Skeletal muscle tissue (tissue), 4 donors: ENCODE measurements around the gene DDIT3. TPM values are rescaled to one million over a fixed set of nuclear protein-coding genes. Genes with fewer than 3 reads are reported as not detected.
"Not testable (repeated sequence)": the region's sequence is repeated elsewhere in the genome, so short reads cannot be mapped to it uniquely, and the experiment has no call there.

Source experiments
- H3K27ac ChIP-seq: one replicate; pipeline ENCODE4 v1.7.0; 2013; ENCODE audit warnings: mild to moderate bottlenecking, low read depth, low read length, inconsistent platforms
- H3K27me3 ChIP-seq, 3 donors: one replicate each; pipeline ENCODE4 v1.7.0; 2013; ENCODE audit warnings: low read length in 3 of 3; ENCODE audit not compliant: control insufficient read depth in 3 of 3, insufficient read depth in 3 of 3
- H3K36me3 ChIP-seq, 3 donors: one replicate each; pipeline ENCODE4 v1.7.0; 2013; ENCODE audit warnings: low read length in 3 of 3; ENCODE audit not compliant: control insufficient read depth in 3 of 3, insufficient read depth in 3 of 3
- H3K4me1 ChIP-seq, 3 donors: one replicate each; pipeline ENCODE4 v1.7.0; 2013; ENCODE audit warnings: low read length in 3 of 3, mild to moderate bottlenecking in 3 of 3; ENCODE audit not compliant: control insufficient read depth in 3 of 3, insufficient read depth in 3 of 3
- H3K4me3 ChIP-seq, 3 donors: one replicate each; pipeline ENCODE4 v1.7.0; 2013; ENCODE audit warnings: low read length in 3 of 3
- H3K9ac ChIP-seq, 3 donors: one replicate each; pipeline ENCODE4 v1.7.0; 2013; ENCODE audit warnings: low read length in 3 of 3, mild to moderate bottlenecking in 3 of 3, moderate library complexity in 2 of 3, low read depth in 1 of 3
- H3K9me3 ChIP-seq, 3 donors: one replicate each; pipeline ENCODE4 v1.7.0; 2013; ENCODE audit warnings: low read length in 3 of 3; ENCODE audit not compliant: control insufficient read depth in 3 of 3
- total RNA-seq: library from RNA; depleted of rRNA; stranded (reverse); fragments of >200 nt; gene quantifications from one replicate; pipeline ENCODE4 v1.2.3, GENCODE V29; 2014
- donor health status: Osteomylitis.

DDIT3 gene
- total RNA-seq, 1 donor from 2014 or later, result 11.5 TPM

GRCh38 chr12:57514246-57514645, 6.1 kb downstream of the DDIT3 start:
- H3K27ac ChIP-seq, H3K9ac ChIP-seq: not testable (repeated sequence)
- peaks cover 56 to 57% (median 56%) of the 10 kb centered on the region in 3 donors for H3K36me3 ChIP-seq

GRCh38 chr12:57513677-57514076, 6.6 kb downstream of the DDIT3 start:
- not testable (repeated sequence) for H3K4me3 ChIP-seq, H3K27me3 ChIP-seq, H3K9me3 ChIP-seq, H3K9ac ChIP-seq, H3K27ac ChIP-seq
- Histone ChIP-seq H3K36me3 (peaks cover 56 to 58% (median 57%) of the 10 kb centered on the region in 3 donors), H3K4me1 (peaks cover 13 to 19% (median 15%) of the 10 kb centered on the region in 3 donors)

More at GRCh38 chr12:57514246-57514645, 6.1 kb downstream of the DDIT3 start:
- peaks cover 15 to 25% (median 19%) of the 10 kb centered on the region in 3 donors for H3K4me1 ChIP-seq
- not testable (repeated sequence) for H3K4me3 ChIP-seq, H3K27me3 ChIP-seq, H3K9me3 ChIP-seq

- peaks cover 13 to 15% (median 15%) of the 10 kb centered on the region in 3 donors for H3K4me1 ChIP-seq
- no peaks in the 10 kb centered on the region for H3K27me3 ChIP-seq
- H3K9ac ChIP-seq, result no peak overlapping the region
- H3K36me3 ChIP-seq, result peaks cover 56 to 60% (median 57%) of the 10 kb centered on the region in 3 donors
- H3K27ac ChIP-seq, result no peak overlapping the region
- H3K4me3 ChIP-seq, result no peak overlapping the region
- no peaks in the 10 kb centered on the region for H3K9me3 ChIP-seq
These were observed 7.0 kb downstream of the DDIT3 start for GRCh38 chr12:57513266-57513665.

DNA sequence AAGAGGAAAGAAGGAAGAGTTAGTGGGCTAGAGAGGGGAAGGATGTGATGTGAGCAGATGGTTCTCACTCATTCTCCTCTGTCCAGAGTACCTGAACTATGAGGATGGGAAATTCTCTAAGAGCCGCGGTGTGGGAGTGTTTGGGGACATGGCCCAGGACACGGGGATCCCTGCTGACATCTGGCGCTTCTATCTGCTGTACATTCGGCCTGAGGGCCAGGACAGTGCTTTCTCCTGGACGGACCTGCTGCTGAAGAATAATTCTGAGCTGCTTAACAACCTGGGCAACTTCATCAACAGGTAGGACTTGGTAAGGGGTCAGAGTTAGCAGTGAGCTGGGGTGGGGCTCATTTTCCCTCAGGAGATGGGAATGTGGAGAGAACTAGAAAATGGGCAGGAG, 7.6 kb downstream of the DDIT3 start:
- no peak overlapping the region for H3K9ac ChIP-seq
- H3K27ac ChIP-seq, result no peak overlapping the region
- peaks cover 56 to 60% (median 57%) of the 10 kb centered on the region in 3 donors for H3K36me3 ChIP-seq
- H3K4me1 ChIP-seq, result peaks cover 9 to 12% (median 9%) of the 10 kb centered on the region in 3 donors
- no peaks in the 10 kb centered on the region for H3K9me3 ChIP-seq
- H3K4me3 ChIP-seq, result no peak overlapping the region
- no peaks in the 10 kb centered on the region for H3K27me3 ChIP-seq

- H3K4me3 ChIP-seq, result no peak overlapping the region
- H3K9ac ChIP-seq, result no peak overlapping the region
- H3K36me3 ChIP-seq, result peaks cover 48 to 52% (median 49%) of the 10 kb centered on the region in 3 donors
- H3K9me3 ChIP-seq, result no peaks in the 10 kb centered on the region
- H3K4me1 ChIP-seq, result peaks cover under 1 to 3% (median 3%) of the 10 kb centered on the region in 3 donors
- no peaks in the 10 kb centered on the region for H3K27me3 ChIP-seq
- no peak overlapping the region for H3K27ac ChIP-seq
These were observed 8.6 kb downstream of the DDIT3 start for GRCh38 chr12:57511588-57512325.

GRCh38 chr12:57511161-57511560, 9.2 kb downstream of the DDIT3 start:
- Histone ChIP-seq H3K27me3 (no peaks in the 10 kb centered on the region), H3K4me3 (no peak overlapping the region), H3K9ac (no peak overlapping the region), H3K27ac (no peak overlapping the region), H3K36me3 (peaks cover 42 to 48% (median 46%) of the 10 kb centered on the region in 3 donors), H3K4me1 (no peaks in the 10 kb centered on the region), H3K9me3 (no peaks in the 10 kb centered on the region)

DNA sequence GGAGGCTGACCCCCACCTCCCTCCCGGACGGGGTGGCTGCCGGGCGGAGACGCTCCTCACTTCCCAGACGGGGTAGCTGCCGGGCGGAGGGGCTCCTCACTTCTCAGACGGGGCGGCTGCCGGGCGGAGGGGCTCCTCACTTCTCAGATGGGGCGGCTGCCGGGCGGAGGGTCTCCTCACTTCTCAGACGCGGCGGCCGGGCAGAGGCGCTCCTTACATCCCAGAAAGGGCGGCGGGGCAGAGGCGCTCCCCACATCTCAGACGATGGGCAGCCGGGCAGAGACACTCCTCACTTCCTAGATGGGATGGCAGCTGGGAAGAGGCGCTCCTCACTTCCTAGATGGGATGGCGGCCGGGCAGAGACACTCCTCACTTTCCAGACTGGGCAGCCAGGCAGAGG, 12.5 kb downstream of the DDIT3 start:
- not testable (repeated sequence) for H3K27me3 ChIP-seq, H3K4me1 ChIP-seq, H3K9me3 ChIP-seq, H3K4me3 ChIP-seq, H3K27ac ChIP-seq, H3K9ac ChIP-seq
- peaks cover 30 to 44% (median 40%) of the 10 kb centered on the region in 3 donors for H3K36me3 ChIP-seq

- not testable (repeated sequence) for H3K27me3 ChIP-seq, H3K9me3 ChIP-seq, H3K4me3 ChIP-seq, H3K27ac ChIP-seq, H3K4me1 ChIP-seq, H3K9ac ChIP-seq
- H3K36me3 ChIP-seq, result peaks cover 27 to 39% (median 33%) of the 10 kb centered on the region in 3 donors
These were observed 13.8 kb downstream of the DDIT3 start for GRCh38 chr12:57506541-57506940.

GRCh38 chr12:57502311-57502969, 17.9 kb downstream of the DDIT3 start:
- H3K9me3 ChIP-seq, H3K4me3 ChIP-seq, H3K27me3 ChIP-seq, H3K4me1 ChIP-seq, H3K27ac ChIP-seq, H3K9ac ChIP-seq: not testable (repeated sequence)
- H3K36me3 ChIP-seq, result peaks cover 43 to 65% (median 57%) of the 10 kb centered on the region in 3 donors

GRCh38 chr12:57500213-57500612, 20.1 kb downstream of the DDIT3 start:
- H3K27ac ChIP-seq, result no peak overlapping the region
- peaks cover 37 to 56% (median 52%) of the 10 kb centered on the region in 3 donors for H3K36me3 ChIP-seq
- H3K4me1 ChIP-seq, result no peaks in the 10 kb centered on the region
- H3K27me3 ChIP-seq, result no peaks in the 10 kb centered on the region
- H3K9ac ChIP-seq, result no peak overlapping the region
- no peak overlapping the region for H3K4me3 ChIP-seq
- H3K9me3 ChIP-seq, result no peaks in the 10 kb centered on the region
